ENCODE data around the gene KRT39.

DNA sequence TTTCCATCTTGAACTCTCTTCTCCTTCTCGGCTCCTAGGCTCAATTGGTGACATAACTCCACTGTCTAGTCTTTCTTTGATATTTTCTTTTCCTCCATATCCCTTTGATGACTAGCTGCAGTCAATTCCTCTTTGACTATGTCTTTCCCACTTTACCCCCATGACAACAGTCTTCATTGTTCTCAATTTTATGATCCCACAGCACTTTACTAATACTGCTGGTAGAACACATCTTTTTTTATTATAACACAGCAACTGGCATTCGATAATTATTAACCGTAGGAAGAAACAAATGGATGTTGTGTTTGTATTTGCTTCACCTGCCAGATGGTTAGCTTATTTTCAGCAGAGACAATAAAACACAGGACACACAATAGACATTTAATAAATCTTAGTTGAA is 25.9 kb upstream of the KRT39 start:
- no peak for TF ChIP-seq JUN (CRISPR knock-in tag; IDR thresholded peaks at IDR 0.05)
- TF ChIP-seq ETV6 (CRISPR knock-in tag; IDR thresholded peaks at IDR 0.05): no peak
- TF ChIP-seq, protein P1, sequence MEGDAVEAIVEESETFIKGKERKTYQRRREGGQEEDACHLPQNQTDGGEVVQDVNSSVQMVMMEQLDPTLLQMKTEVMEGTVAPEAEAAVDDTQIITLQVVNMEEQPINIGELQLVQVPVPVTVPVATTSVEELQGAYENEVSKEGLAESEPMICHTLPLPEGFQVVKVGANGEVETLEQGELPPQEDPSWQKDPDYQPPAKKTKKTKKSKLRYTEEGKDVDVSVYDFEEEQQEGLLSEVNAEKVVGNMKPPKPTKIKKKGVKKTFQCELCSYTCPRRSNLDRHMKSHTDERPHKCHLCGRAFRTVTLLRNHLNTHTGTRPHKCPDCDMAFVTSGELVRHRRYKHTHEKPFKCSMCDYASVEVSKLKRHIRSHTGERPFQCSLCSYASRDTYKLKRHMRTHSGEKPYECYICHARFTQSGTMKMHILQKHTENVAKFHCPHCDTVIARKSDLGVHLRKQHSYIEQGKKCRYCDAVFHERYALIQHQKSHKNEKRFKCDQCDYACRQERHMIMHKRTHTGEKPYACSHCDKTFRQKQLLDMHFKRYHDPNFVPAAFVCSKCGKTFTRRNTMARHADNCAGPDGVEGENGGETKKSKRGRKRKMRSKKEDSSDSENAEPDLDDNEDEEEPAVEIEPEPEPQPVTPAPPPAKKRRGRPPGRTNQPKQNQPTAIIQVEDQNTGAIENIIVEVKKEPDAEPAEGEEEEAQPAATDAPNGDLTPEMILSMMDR (IDR thresholded peaks at IDR 0.05): no peak
- TF ChIP-seq, protein P2, sequence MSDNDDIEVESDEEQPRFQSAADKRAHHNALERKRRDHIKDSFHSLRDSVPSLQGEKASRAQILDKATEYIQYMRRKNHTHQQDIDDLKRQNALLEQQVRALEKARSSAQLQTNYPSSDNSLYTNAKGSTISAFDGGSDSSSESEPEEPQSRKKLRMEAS (CRISPR knock-in tag; IDR thresholded peaks at IDR 0.05): no peak
- TF ChIP-seq ESRRA (CRISPR knock-in tag; IDR thresholded peaks at IDR 0.05; ENCODE audit: borderline replicate concordance): no peak
- no peak for TF ChIP-seq HMGA2 (CRISPR knock-in tag; IDR thresholded peaks at IDR 0.05)
- TF ChIP-seq NR3C1 (CRISPR knock-in tag; conservative IDR thresholded peaks at IDR 0.05; ENCODE audit: low read depth): no peak
